VCaP (cell line): ENCODE measurements around the gene TNIK.
"Not testable (repeated sequence)": the region's sequence is repeated elsewhere in the genome, so short reads cannot be mapped to it uniquely, and the experiment has no call there.

Experiments used
- H3K27ac ChIP-seq: fragments of 450-650 bp; 2 replicates; pipeline ENCODE4 v1.5.1; 2017
- TF ChIP-seq, protein P1 (sequence below): fragments of 450-650 bp; conservative IDR thresholded peaks from 2 replicates; pipeline ENCODE4 v1.5.1; 2017; ENCODE audit warnings: mild to moderate bottlenecking, moderate library complexity

Gene TNIK

DNA sequence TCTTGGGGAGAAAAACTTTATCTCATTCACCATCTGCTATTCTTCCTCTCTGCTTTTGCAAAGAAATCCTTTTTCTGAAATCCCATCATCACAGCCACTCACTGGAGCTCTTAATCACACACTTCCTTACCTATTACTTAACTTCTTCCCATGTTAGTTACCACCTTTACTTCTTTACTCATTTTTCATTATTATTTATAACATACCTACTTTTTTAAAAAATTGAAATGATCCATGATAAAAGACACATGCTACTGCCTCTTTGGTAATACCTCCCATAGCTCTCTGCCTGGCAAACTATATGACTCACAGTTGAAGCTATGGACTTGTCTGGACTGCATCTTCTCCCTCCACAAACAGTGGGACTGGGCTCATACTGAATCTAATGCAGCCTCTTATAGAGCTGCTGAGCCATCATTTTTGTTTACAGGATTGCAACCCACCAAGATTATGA is 150.3 kb downstream of the TNIK start:
- TF ChIP-seq, protein P1, sequence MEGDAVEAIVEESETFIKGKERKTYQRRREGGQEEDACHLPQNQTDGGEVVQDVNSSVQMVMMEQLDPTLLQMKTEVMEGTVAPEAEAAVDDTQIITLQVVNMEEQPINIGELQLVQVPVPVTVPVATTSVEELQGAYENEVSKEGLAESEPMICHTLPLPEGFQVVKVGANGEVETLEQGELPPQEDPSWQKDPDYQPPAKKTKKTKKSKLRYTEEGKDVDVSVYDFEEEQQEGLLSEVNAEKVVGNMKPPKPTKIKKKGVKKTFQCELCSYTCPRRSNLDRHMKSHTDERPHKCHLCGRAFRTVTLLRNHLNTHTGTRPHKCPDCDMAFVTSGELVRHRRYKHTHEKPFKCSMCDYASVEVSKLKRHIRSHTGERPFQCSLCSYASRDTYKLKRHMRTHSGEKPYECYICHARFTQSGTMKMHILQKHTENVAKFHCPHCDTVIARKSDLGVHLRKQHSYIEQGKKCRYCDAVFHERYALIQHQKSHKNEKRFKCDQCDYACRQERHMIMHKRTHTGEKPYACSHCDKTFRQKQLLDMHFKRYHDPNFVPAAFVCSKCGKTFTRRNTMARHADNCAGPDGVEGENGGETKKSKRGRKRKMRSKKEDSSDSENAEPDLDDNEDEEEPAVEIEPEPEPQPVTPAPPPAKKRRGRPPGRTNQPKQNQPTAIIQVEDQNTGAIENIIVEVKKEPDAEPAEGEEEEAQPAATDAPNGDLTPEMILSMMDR, result no peak
- H3K27ac ChIP-seq, result no peak overlapping the region

DNA sequence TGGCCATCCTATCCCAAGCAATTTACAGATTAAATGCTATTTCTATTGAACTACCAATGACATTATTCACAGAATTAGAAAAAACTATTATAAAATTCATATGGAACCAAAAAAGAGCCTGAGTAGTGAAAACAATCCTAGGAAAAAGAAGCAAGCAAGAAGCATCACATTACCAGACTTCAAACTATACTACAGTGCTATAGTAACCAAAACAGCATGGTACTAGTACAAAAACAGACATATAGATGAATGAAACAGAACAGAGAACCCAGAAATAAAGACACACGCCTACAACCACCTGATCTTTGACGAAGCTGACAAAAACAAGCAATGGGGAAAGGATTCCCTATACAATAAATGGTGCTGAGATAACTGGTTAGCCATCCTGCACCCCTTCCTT is 152.2 kb downstream of the TNIK start:
- no peak overlapping the region for H3K27ac ChIP-seq
- TF ChIP-seq, protein P1, result no peak

DNA sequence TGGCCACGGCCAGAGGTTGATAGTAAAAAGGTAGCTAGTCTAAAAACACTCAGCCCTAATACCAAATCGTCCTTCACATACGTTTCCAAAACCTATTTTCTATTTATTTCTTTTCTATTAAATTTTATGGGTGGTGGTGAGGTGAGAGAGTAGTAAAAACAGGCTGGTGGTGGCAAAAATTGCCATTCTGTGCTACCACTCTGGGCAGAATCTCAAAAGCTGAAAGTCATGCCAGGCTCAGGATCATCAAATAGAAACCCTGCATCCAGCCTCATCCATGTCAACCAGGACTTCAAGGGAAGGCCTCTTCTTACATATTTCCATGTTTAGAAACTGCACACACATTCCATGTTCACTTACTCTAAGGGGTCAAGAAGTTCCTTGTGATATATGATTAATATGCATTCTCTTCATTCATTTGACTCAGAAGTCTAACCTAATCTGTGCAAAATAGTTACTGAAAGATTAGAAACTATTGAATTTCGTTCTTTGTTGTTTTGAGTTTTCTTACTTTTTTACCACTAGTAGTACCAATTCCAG is 153.1 kb downstream of the TNIK start:
- TF ChIP-seq, protein P1, result no peak
- no peak overlapping the region for H3K27ac ChIP-seq

DNA sequence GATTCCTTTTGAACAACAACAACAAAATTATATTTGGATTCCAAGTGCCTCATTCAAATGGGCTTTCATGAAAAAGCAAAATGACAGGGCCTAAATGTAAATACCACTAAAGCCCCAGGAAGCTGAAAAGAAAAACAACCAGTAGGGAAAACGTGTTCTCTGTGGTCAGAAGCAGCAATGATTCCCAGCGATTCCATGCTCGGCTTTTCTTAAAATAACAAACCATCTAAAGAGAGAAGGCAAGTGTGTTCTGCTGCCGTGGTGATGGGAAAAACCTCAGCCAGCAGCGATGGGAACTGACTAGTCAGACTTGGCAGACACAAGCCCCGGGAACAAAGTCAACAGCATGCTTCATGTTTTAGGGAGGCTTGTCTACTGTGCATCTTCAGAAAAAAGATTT is 153.6 kb downstream of the TNIK start:
- TF ChIP-seq, protein P1, result no peak
- no peak overlapping the region for H3K27ac ChIP-seq

DNA sequence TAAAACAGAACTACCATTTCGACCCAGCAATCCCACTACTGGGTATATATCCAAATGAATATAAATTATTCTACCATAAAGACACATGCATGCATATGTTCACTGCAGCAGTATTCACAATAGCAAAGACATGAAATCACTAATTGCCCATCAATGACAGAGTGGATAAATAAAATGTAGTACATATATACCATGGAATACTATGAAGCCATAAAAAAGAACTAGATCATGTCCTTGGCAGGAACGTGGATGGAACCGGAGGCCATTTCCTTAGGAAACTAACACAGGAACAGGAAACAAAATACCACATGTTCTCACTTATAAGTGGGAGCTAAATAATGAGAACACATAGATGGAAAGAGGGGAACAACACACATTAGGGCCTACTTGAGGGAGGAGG is 154.4 kb downstream of the TNIK start:
- H3K27ac ChIP-seq, result not testable (repeated sequence)

DNA sequence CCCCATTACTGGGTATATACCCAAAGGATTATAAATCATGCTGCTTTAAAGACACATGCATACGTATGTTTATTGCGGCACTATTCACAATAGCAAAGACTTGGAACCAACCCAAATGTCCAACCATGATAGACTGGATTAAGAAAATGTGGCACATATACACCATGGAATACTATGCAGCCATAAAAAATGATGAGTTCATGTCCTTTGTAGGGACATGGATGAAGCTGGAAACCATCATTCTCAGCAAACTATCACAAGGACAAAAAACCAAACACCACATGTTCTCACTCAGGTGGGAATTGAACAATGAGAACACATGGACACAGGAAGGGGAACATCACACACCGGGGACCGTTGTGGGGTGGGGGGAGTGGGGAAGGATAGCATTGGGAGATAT is 155.7 kb downstream of the TNIK start:
- not testable (repeated sequence) for H3K27ac ChIP-seq

DNA sequence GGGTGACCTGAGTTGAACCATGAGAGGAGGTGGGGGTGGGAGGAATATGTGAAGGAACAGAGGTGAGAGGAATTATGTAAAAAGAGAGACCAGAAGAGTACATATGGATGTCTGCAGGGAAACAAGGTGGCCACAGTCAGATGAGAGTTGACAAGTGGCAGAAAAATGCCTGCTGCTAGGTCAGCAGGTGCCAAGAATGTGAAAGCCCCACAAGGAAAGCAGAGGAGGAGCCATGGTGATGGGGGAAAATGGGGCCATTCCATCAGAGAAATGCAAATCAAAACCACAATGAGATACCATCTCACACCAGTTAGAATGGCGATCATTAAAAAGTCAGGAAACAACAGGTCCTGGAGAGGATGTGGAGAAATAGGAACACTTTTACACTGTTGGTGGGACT is 156.2 kb downstream of the TNIK start:
- H3K27ac ChIP-seq, result not testable (repeated sequence)

DNA sequence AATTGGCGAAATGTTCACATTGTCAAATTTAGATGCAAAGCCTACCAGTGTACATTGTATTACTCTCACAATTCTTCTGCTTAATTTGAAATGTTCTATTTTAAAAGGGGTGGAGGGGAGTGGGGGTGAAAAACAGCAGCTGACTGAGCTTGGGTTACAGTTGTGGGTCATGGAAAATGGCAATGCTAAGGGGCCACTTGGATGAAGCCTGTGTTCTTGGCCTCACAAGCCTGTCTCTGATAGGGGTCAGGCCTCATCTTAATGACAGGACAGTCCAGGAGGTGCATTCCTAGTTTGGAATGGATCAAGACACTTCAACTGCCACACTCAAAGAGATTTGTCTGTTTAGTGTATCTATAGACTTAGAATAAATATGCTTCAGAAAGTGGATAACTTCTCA is 158.2 kb downstream of the TNIK start:
- TF ChIP-seq, protein P1, result no peak
- H3K27ac ChIP-seq, result no peak overlapping the region

DNA sequence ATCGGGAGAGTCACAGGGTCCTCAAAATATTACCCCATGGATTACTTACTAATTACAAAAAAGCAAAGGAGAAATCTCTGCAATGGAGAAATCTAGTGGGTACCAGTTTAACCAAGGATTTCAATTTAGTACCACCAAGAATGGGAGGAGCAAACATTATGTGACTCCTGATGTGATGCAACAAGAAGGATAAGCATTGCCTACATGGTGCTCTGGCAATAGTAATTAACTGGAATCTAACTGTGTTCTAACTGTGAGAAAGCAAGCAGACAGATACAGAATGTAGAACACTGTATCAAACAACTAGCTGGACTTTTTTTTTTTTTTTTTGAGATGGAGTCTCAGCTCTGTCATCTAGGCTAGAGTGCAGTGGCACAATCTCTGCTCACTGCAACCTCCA is 159.2 kb downstream of the TNIK start:
- no peak overlapping the region for H3K27ac ChIP-seq

More for the DNA sequence above, 159.2 kb downstream of the TNIK start:
- TF ChIP-seq, protein P1, result no peak
